HG03575 (cell line): Measurements from ENCODE around the gene ARMC3.
"Not testable (repeated sequence)": the region's sequence is repeated elsewhere in the genome, so short reads cannot be mapped to it uniquely, and the experiment has no call there.

Experiments
- ATAC-seq: cut with Tn5 transposase; IDR thresholded peaks from one replicate; pipeline ENCODE4 v1.9.1; 2021; ENCODE audit not compliant: unreplicated experiment, insufficient number of reproducible peaks, low FRiP score; ENCODE audit errors: extremely low read depth

The ARMC3 gene

GRCh38 chr10:22913474-22914092 is 14.3 kb upstream of the ARMC3 start:
- ATAC-seq: no peak

- no peak for ATAC-seq
Measured at GRCh38 chr10:22915314-22915713, 12.5 kb upstream of the ARMC3 start.

GRCh38 chr10:22925088-22925487 is 2.8 kb upstream of the ARMC3 start:
- ATAC-seq: no peak

GRCh38 chr10:22927166-22927565 is 687 bp upstream of the ARMC3 start:
- no peak for ATAC-seq

GRCh38 chr10:22929053-22929452 is 1.2 kb downstream of the ARMC3 start:
- ATAC-seq: not testable (repeated sequence)

GRCh38 chr10:22931948-22932347 is 4.1 kb downstream of the ARMC3 start:
- ATAC-seq: no peak

- no peak for ATAC-seq
Measured at GRCh38 chr10:22932626-22933370, 4.9 kb downstream of the ARMC3 start.

- no peak for ATAC-seq
Measured at GRCh38 chr10:22934726-22935125, 6.9 kb downstream of the ARMC3 start.

- no peak for ATAC-seq
Measured at GRCh38 chr10:22942437-22942836, 14.6 kb downstream of the ARMC3 start.

GRCh38 chr10:22945934-22946673 is 18.3 kb downstream of the ARMC3 start:
- no peak for ATAC-seq

- ATAC-seq: no peak
Measured at GRCh38 chr10:22954970-22955369, 27.1 kb downstream of the ARMC3 start.

GRCh38 chr10:22958338-22958737 is 30.5 kb downstream of the ARMC3 start:
- no peak for ATAC-seq

- no peak for ATAC-seq
Measured at GRCh38 chr10:22959292-22959691, 31.4 kb downstream of the ARMC3 start.

GRCh38 chr10:22959950-22960349 is 32.1 kb downstream of the ARMC3 start:
- ATAC-seq: no peak

GRCh38 chr10:22962817-22963216 is 35.0 kb downstream of the ARMC3 start:
- ATAC-seq: no peak

GRCh38 chr10:22969704-22970103 is 41.9 kb downstream of the ARMC3 start:
- no peak for ATAC-seq

GRCh38 chr10:22976534-22976933 is 48.7 kb downstream of the ARMC3 start:
- no peak for ATAC-seq

GRCh38 chr10:22977751-22978150 is 49.9 kb downstream of the ARMC3 start:
- ATAC-seq: no peak

GRCh38 chr10:22978287-22978686 is 50.4 kb downstream of the ARMC3 start:
- ATAC-seq: no peak

GRCh38 chr10:22978918-22979317 is 51.1 kb downstream of the ARMC3 start:
- no peak for ATAC-seq
